Upper lobe of left lung (tissue), 6 donors: ENCODE measurements around the gene MAGI2. TPM values are rescaled to one million over a fixed set of nuclear protein-coding genes. Genes with fewer than 3 reads are reported as not detected.

ENCODE experiments used
- ATAC-seq, 2 donors: fragments of 200-7000 bp; cut with Tn5 transposase; one replicate each; pipeline ENCODE4 v1.9.1; 2022; ENCODE audit warnings: mild to moderate bottlenecking in 2 of 2, moderate library complexity in 2 of 2; ENCODE audit not compliant: low FRiP score in 2 of 2
- DNase-seq, 2 donors: peaks; one replicate each; pipeline ENCODE4 v3.0.0-alpha.2; 2019 to 2020
- H3K27ac ChIP-seq, 4 donors: fragments of 200-600 bp; sonication (generic); one replicate each; pipeline ENCODE4 v1.5.1; 2016 to 2019
- H3K27me3 ChIP-seq, 4 donors: fragments of 200-600 bp; sonication (generic); one replicate each; pipeline ENCODE4 v1.5.1; 2017 to 2019
- H3K36me3 ChIP-seq, 4 donors: fragments of 200-600 bp; sonication (generic); one replicate each; pipeline ENCODE4 v1.5.1; 2016 to 2019
- H3K4me1 ChIP-seq, 4 donors: fragments of 200-600 bp; sonication (generic); one replicate each; pipeline ENCODE4 v1.5.1; 2018 to 2019
- H3K4me3 ChIP-seq, 4 donors: fragments of 200-600 bp; sonication (generic); one replicate each; pipeline ENCODE4 v1.5.1; 2017 to 2019; ENCODE audit warnings: mild to moderate bottlenecking in 2 of 4, moderate library complexity in 1 of 4
- H3K9me3 ChIP-seq, 4 donors: fragments of 200-600 bp; sonication (generic); one replicate each; pipeline ENCODE4 v1.5.1; 2018 to 2019
- EP300 ChIP-seq, 4 donors: sonication (generic); formaldehyde crosslinking; IDR thresholded peaks; one replicate each; pipeline ENCODE4 v1.5.1; 2017; ENCODE audit warnings: antibody characterized with exemption in 4 of 4, control low read depth in 2 of 4
- POLR2A ChIP-seq, 4 donors: fragments of 450-650 bp; IDR thresholded peaks; one replicate each; pipeline ENCODE4 v1.5.1; 2016 to 2017; ENCODE audit warnings: antibody characterized with exemption in 4 of 4, mild to moderate bottlenecking in 2 of 4
- POLR2AphosphoS5 ChIP-seq, 2 donors: sonication (generic); formaldehyde crosslinking; IDR thresholded peaks; one replicate each; pipeline ENCODE4 v1.5.1; 2017; ENCODE audit warnings: antibody characterized with exemption in 2 of 2
- WGBS, 2 donors: methylation state at CpG; one replicate each; pipeline ENCODE4 v1.1.5; 2017 to 2018; 5-methylcytosine and 5-hydroxymethylcytosine counted together
- total RNA-seq, 6 donors: library from RNA; depleted of rRNA in 4 of 6; stranded (reverse); fragments of >200 nt in 4 of 6; gene quantifications; one replicate each; pipeline versions ENCODE4 v1.1.0 to v1.2.1, GENCODE V29; 2016 to 2021
- TF ChIP-seq, protein P1 (sequence below), 6 experiments: fragments of 450-650 bp in 4 of 6; fragments of 200-600 bp in 2 of 6; sonication (generic) in 2 of 6; IDR thresholded peaks; one replicate each; pipeline ENCODE4 v1.5.1; 2016 to 2019; ENCODE audit warnings: antibody characterized with exemption in 6 of 6
- donor health status: DM: no; HTN: no; CAD: no; lungs with moderate emphysema.
- donor health status: DM: no; HTN: yes; CAD: no; lungs with severe emphysema.

Gene MAGI2
- total RNA-seq, 6 donors from 2014 or later: 7.9 to 84.9 (median 11.8) TPM

- 90 to 95% methylated on average over 3 of the region's 3 CpGs for WGBS, 2 donors
Observed at GRCh38 chr7:79412438-79412837, 41.0 kb downstream of the MAGI2 start.

GRCh38 chr7:79410345-79410744 is 43.1 kb downstream of the MAGI2 start:
- TF ChIP-seq POLR2AphosphoS5 (IDR thresholded peaks at IDR 0.05) (no peak), EP300 (IDR thresholded peaks at IDR 0.05) (no peak), POLR2A (IDR thresholded peaks at IDR 0.05) (no peak)
- TF ChIP-seq, protein P1, sequence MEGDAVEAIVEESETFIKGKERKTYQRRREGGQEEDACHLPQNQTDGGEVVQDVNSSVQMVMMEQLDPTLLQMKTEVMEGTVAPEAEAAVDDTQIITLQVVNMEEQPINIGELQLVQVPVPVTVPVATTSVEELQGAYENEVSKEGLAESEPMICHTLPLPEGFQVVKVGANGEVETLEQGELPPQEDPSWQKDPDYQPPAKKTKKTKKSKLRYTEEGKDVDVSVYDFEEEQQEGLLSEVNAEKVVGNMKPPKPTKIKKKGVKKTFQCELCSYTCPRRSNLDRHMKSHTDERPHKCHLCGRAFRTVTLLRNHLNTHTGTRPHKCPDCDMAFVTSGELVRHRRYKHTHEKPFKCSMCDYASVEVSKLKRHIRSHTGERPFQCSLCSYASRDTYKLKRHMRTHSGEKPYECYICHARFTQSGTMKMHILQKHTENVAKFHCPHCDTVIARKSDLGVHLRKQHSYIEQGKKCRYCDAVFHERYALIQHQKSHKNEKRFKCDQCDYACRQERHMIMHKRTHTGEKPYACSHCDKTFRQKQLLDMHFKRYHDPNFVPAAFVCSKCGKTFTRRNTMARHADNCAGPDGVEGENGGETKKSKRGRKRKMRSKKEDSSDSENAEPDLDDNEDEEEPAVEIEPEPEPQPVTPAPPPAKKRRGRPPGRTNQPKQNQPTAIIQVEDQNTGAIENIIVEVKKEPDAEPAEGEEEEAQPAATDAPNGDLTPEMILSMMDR (IDR thresholded peaks at IDR 0.05): no peak
- no peaks in the 10 kb centered on the region for H3K36me3 ChIP-seq

More at GRCh38 chr7:79412438-79412837, 41.0 kb downstream of the MAGI2 start:
- no peaks in the 10 kb centered on the region for H3K27me3 ChIP-seq
- DNase-seq: no peak
- H3K27ac ChIP-seq: no peak overlapping the region
- H3K4me1 ChIP-seq: no peaks in the 10 kb centered on the region
- H3K9me3 ChIP-seq: no peaks in the 10 kb centered on the region
- no peaks in the 10 kb centered on the region for H3K36me3 ChIP-seq
- no peak overlapping the region for H3K4me3 ChIP-seq
- TF ChIP-seq POLR2A (IDR thresholded peaks at IDR 0.05): no peak
- no peak for TF ChIP-seq EP300 (IDR thresholded peaks at IDR 0.05)
- TF ChIP-seq, protein P1 (IDR thresholded peaks at IDR 0.05): no peak
- no peak for TF ChIP-seq POLR2AphosphoS5 (IDR thresholded peaks at IDR 0.05)
- ATAC-seq: no peak

DNA sequence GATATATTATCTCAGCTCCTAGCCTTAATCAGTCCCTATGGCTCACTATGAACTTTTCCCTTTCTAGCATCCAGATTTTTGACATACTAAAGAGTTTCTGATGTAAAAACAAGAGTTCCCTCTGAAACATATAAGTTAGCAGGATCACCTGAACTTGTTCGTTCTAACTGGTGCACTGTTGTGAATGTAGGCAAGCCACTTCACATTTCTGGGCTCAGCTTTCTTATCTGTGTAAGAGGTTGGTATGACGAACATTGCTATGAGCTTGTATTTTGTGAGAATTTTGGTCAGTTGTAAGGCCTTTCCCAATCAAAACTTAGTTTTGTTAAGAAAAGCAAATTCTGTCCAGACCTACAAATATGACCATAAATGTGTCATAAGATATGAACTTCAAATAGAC is 46.1 kb downstream of the MAGI2 start:
- Histone ChIP-seq H3K27me3 (no peaks in the 10 kb centered on the region), H3K27ac (no peak overlapping the region), H3K9me3 (no peaks in the 10 kb centered on the region), H3K36me3 (no peaks in the 10 kb centered on the region), H3K4me1 (peaks cover 0 to 6% (median 0%) of the 10 kb centered on the region in 4 donors), H3K4me3 (no peak overlapping the region)
- no peak for ATAC-seq
- TF ChIP-seq EP300 (IDR thresholded peaks at IDR 0.05) (no peak), POLR2A (IDR thresholded peaks at IDR 0.05) (no peak), POLR2AphosphoS5 (IDR thresholded peaks at IDR 0.05) (no peak)
- TF ChIP-seq, protein P1 (IDR thresholded peaks at IDR 0.05): no peak
- 70 to 76% methylated on average over 2 of the region's 2 CpGs for WGBS, 2 donors
- no peak for DNase-seq

More at GRCh38 chr7:79410345-79410744, 43.1 kb downstream of the MAGI2 start:
- no peak overlapping the region for H3K27ac ChIP-seq
- no peaks in the 10 kb centered on the region for H3K27me3 ChIP-seq
- H3K4me3 ChIP-seq: no peak overlapping the region
- DNase-seq (no peak), ATAC-seq (no peak)
- H3K4me1 ChIP-seq: no peaks in the 10 kb centered on the region
- no peaks in the 10 kb centered on the region for H3K9me3 ChIP-seq

- Histone ChIP-seq H3K27me3 (no peaks in the 10 kb centered on the region), H3K4me1 (peaks cover 0 to 6% (median 0%) of the 10 kb centered on the region in 4 donors), H3K27ac (no peak overlapping the region), H3K36me3 (no peaks in the 10 kb centered on the region), H3K9me3 (no peaks in the 10 kb centered on the region), H3K4me3 (no peak overlapping the region)
- no peak for DNase-seq
- TF ChIP-seq, protein P1 (IDR thresholded peaks at IDR 0.05): no peak
- TF ChIP-seq POLR2AphosphoS5 (IDR thresholded peaks at IDR 0.05): no peak
- TF ChIP-seq EP300 (IDR thresholded peaks at IDR 0.05): no peak
- TF ChIP-seq POLR2A (IDR thresholded peaks at IDR 0.05): no peak
- ATAC-seq: no peak
- WGBS, 2 donors: 71 to 76% methylated on average over 2 of the region's 2 CpGs
Observed at GRCh38 chr7:79406371-79406770, 47.1 kb downstream of the MAGI2 start.

DNA sequence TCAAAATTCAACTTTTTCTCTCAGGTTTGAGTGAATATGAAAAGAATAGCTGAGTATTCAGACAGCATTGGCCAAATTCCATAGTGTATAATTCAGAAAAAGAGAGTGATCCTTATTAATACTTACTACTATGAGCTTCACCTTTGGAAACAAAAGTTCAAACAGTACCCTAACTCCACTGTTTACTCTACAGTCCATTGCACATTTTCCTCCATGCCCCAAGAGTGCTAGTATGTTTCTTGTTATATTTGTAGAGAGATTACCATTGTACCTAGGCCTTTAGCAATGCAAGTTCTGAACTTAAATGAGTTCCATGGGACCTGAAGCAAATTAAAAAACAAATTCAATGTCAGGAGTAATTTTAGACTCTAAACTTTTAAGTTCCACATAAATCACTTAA is 48.1 kb downstream of the MAGI2 start:
- H3K4me3 ChIP-seq: no peak overlapping the region
- no peak overlapping the region for H3K27ac ChIP-seq
- ATAC-seq: no peak
- no peaks in the 10 kb centered on the region for H3K9me3 ChIP-seq
- no peaks in the 10 kb centered on the region for H3K36me3 ChIP-seq
- no peak for DNase-seq
- TF ChIP-seq EP300 (IDR thresholded peaks at IDR 0.05) (no peak), POLR2A (IDR thresholded peaks at IDR 0.05) (no peak), POLR2AphosphoS5 (IDR thresholded peaks at IDR 0.05) (no peak)
- TF ChIP-seq, protein P1 (IDR thresholded peaks at IDR 0.05): no peak
- H3K4me1 ChIP-seq: peaks cover 0 to 6% (median 0%) of the 10 kb centered on the region in 4 donors
- H3K27me3 ChIP-seq: no peaks in the 10 kb centered on the region
